NCI-H128 (cell line): Measurements from ENCODE around the gene PLXNA1.
A peak's percentile ranks its signal among the peaks of the same experiment; 100 is the strongest.

Experiments
- DNase-seq: peaks from one replicate; lab custom pipeline; 2025; ENCODE audit not compliant: unreplicated experiment; lab: John Stamatoyannopoulos, UW

The PLXNA1 gene

GRCh38 chr3:126967386-126967785 lies 15.5 kb upstream of the PLXNA1 start:
- no peak for DNase-seq

- DNase-seq = no peak
Measured at GRCh38 chr3:126968391-126969390, 14.2 kb upstream of the PLXNA1 start.

- no peak for DNase-seq
Measured at GRCh38 chr3:126969586-126969985, 13.3 kb upstream of the PLXNA1 start.

GRCh38 chr3:126970101-126970500 lies 12.8 kb upstream of the PLXNA1 start:
- DNase-seq = no peak

- DNase-seq = no peak
Measured at GRCh38 chr3:126970921-126971320, 12.0 kb upstream of the PLXNA1 start.

- DNase-seq = no peak
Measured at GRCh38 chr3:126971891-126972351, 11.0 kb upstream of the PLXNA1 start.

GRCh38 chr3:126972866-126973265 lies 10.0 kb upstream of the PLXNA1 start:
- DNase-seq = no peak

GRCh38 chr3:126973814-126974213 lies 9.1 kb upstream of the PLXNA1 start:
- no peak for DNase-seq

GRCh38 chr3:126974756-126975155 lies 8.2 kb upstream of the PLXNA1 start:
- no peak for DNase-seq

- no peak for DNase-seq
Measured at GRCh38 chr3:126976906-126977305, 6.0 kb upstream of the PLXNA1 start.

- DNase-seq = no peak
Measured at GRCh38 chr3:126977821-126978220, 5.1 kb upstream of the PLXNA1 start.

GRCh38 chr3:126978291-126978690 lies 4.6 kb upstream of the PLXNA1 start:
- no peak for DNase-seq

- DNase-seq = no peak
Measured at GRCh38 chr3:126979046-126979628, 3.8 kb upstream of the PLXNA1 start.

GRCh38 chr3:126980266-126980811 lies 2.6 kb upstream of the PLXNA1 start:
- no peak for DNase-seq

- no peak for DNase-seq
Measured at GRCh38 chr3:126982126-126982470, 817 bp upstream of the PLXNA1 start.

- no peak for DNase-seq
Measured at GRCh38 chr3:126983276-126983652, 349 bp downstream of the PLXNA1 start.

GRCh38 chr3:126983653-126984390 lies 907 bp downstream of the PLXNA1 start:
- peak; percentile 64 for DNase-seq

- no peak for DNase-seq
Measured at GRCh38 chr3:126984391-126985131, 1.6 kb downstream of the PLXNA1 start.

GRCh38 chr3:126985132-126985985 lies 2.4 kb downstream of the PLXNA1 start:
- no peak for DNase-seq

GRCh38 chr3:126986001-126986400 lies 3.1 kb downstream of the PLXNA1 start:
- no peak for DNase-seq
